HK-2 (cell line): ENCODE measurements around the gene TNFSF4.
A peak's percentile ranks its signal among the peaks of the same experiment; 100 is the strongest.
"Not testable (repeated sequence)": the region's sequence is repeated elsewhere in the genome, so short reads cannot be mapped to it uniquely, and the experiment has no call there.

ENCODE experiments used
- DNase-seq: peaks from one replicate; pipeline ENCODE4 v3.0.0-alpha.2; 2018; ENCODE audit not compliant: unreplicated experiment

TNFSF4 gene, protein sequence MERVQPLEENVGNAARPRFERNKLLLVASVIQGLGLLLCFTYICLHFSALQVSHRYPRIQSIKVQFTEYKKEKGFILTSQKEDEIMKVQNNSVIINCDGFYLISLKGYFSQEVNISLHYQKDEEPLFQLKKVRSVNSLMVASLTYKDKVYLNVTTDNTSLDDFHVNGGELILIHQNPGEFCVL

DNA sequence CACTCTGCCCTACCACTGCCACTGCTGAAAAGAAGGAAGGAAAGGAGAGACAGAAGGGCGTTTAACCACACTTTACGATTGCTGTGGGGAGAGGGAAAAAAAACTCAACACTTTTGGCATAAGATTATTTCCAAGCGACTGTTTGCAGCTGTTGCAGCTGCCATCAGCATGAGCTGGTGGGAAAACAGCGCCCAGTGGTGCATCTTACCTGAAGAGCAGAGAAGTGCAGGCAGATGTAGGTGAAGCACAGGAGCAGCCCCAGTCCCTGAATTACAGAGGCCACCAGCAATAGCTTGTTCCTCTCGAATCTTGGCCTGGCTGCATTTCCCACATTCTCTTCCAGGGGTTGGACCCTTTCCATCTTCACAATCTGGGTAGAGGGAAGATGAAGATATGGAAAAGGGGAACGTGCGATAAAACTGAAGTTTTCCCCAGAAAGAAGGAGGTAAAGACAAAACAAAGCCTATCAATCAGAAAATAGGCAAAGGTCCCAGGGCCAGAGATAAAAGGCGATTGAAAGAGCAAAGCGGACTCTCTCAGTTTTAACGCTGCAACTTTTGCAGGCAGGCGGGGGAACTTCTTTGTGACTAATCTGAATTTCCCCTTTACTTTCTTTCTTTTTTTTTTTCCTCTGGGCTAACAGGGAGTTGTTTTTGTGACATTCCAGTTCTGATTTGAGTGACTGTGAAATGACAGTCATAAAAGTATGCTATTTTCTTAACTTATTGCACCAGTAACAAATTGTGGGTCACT, at the start of gene TNFSF4:
TNFSF4 (minus strand) TSS at position 516 of the 753 bp plus-strand sequence; CDS start at position 361, 155 bp downstream.
- no peak for DNase-seq

DNA sequence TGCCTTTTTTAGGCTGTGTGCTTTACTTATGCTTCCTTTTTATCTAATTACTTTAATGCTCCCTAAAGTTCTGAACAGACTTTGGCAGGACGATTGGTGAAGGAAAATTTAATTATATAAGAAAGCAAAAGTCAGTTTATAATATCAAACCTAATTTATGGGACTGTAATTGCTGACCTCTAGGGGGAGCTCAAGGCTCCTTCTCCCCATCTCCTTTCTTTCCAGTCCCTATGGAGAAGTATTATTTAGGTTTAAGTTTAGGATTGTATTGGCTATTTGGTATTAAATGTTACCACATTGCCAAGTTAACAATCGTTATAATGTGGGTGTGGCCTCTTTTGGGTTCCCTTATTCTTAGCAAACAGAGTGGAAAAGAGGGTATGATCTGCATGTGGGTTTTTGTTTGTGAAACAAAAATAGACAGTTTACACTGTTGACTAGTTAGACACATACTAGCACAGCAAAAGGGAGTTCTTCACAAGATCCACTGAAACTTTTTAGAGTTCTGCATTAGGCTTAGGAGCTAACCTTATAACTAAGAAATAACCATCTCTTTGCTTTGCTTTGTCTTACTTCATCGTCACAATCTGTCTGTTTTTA, 48.2 kb upstream of the TNFSF4 start:
- peak; percentile 8 for DNase-seq

DNA sequence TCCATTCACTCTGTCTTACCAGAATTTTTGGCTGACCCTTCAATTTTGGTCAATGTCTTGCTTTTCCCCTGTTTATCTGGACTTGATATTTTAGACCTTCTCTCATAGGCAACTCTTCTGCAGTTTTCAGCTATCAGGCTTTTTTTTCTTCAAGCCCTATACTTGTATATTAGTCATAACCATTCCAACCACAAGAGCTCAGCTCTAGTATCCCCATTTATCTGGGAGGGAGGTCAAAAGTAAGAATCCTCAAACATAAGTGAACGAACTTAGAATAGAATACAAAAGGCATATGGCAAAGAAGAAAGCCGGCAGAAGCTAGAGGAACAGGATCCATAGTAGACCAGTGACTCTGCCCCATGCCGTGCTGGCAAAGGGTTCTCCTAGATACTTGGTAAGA, 45.9 kb upstream of the TNFSF4 start:
- no peak for DNase-seq

DNA sequence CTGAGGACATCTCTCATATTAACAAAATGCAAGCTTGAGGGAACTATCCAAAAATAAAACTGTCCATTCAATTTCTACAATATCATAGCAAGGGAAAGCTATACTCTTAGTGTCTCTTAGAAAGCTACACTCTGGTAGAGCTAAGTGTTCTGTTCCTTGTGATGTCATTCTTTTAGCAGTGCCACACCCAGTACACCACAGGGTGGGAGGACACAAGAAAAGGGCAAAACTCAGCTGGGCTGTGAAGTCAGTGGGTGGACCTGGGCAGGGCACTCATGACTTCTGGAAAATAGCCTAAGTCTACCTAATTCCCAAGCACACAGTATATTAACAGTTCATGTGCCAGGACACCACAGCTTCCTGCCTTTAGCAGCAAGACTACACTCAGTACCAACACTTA, 42.2 kb upstream of the TNFSF4 start:
- DNase-seq, result no peak

DNA sequence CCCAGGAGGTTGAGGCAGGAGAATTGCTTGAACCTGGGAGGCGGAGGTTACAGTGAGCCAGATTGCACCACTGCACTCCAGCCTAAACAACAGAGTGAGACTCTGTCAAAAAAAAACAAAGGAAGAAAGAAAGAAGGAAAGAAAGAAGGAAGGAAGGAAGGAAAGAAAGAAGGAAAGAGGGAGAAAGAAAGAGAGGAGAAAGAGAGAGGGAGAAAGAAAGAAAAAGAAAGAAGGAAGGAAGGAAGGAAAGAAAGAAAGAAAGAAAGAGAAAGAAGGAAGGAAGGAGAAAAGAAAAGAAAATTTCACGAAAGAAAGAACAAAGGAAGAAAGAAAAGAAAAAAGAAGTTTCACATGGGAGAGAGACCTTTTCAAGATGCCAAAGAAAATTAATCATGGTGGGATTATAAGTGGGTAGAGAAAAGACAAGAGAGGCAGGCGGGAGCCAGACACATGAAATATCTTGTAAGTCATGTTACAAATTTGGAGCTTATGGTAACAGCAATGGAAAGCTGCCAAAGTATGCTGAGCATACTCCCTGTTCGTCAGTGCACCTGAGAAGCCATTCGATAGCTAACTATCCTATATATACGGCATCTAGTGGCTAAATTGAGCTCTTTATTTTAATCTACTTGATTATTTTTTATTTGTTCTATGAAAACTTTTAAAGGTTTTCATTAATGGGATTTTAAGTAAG, 41.3 kb upstream of the TNFSF4 start:
- DNase-seq, result no peak

DNA sequence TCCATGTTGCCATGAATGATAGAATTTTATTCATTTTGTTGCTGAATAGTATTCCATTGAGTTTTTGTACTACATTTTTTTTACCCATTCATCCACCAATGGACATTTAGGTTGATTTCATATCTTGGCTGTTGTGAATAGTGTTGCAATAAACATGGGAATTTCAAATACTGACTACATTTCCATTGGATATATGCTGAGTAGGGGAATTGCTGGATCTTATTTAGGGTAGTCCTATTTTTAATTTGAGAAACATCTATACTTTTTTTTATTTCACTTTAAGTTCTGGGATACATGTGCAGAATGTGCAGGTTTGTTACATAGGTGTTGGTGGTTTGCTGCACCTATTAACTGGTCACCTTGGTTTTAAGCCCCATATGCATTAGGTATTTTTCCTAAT, 38.8 kb upstream of the TNFSF4 start:
- DNase-seq, result no peak

DNA sequence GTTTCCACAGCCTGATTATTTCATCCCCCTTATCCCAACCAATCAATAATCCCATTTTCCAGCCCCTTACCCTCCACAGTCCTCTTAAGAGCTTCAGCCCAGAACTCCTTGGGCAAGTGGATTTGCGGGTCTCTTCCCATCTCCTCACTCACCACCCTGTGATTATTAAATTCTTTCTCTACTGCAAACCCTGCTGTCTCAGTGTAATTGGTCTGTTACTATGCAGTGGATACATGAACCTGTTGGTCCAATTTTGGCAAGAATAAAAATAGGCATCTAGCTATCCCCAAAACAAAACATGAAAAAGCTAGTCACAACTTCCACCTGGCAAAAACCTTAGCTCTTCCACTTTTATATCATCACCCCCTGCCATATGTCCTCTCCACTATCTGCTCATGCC, 36.2 kb upstream of the TNFSF4 start:
- no peak for DNase-seq

DNA sequence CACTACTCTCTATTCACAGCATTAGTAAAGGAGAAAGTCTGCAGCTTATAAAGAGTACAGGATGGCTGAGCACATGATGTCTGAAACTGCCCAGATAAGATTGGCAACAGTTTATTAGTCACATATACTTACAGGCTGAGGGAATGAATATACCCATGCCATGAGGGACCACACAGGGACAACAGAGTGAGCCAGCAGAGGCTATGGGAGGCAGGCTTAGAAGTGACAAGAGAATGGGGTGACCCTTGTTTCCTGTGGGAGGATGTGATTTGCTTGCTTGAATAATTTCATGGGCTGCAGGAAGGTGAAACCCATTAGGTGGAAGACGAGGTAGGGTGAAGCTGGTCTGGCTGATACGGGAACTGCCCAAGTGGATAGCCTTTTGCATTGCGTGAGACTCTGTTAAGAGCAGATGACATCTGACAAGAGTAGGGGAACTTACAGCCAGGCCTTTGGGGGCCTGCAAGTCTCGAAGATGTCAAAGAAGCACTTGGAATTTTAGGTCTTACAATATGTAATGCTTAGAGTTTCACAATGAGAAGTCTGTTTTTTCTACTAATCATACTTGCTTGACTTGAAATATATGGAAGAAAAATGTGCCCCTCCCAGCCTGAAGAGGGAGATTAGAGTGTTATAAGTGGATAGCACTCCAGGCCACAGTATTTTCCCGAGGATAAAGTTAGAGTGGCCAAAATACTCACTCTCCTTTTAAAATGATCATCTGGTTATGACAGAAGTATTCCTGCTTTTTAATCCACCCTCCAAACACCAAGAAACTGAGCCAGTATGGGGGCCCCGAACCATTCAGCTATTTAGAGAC, 34.6 kb upstream of the TNFSF4 start:
- DNase-seq, result no peak

DNA sequence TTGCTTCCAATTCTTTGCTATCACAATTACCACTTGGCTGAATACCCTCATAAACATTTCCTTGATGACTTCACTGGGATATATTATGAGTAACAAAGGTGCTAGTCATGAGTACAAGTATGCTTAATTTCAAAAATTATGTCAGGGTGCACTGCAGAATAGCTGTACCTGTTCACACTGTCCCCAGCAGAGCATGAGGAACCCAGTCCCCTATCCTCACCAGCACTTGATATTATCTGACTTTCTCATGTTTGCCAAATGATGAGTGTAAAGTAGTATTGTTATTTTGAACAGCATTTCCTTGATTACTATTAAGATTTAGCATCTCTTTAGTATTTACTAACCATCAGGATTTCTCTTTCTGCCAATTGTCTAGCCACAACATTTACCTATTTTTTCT, 33.5 kb upstream of the TNFSF4 start:
- DNase-seq, result no peak

DNA sequence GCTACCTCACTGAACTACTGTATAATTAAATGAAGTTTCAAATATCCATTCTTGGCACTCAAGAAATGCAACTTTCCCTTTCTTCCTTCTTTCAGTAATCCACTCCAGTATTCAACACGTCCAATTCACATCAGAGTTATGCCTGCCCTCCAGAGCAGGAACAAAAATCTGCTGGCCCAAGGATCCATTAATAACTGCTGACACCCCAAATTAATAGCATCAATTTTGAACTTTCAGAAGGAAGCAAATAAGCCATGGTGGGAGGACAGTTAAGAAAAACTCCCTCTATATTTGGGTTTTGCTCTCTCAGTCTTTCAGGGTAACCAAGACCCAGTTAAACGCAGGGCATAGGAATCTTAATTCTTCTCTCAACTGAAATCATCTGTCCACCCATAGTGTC, 31.9 kb upstream of the TNFSF4 start:
- DNase-seq, result no peak

DNA sequence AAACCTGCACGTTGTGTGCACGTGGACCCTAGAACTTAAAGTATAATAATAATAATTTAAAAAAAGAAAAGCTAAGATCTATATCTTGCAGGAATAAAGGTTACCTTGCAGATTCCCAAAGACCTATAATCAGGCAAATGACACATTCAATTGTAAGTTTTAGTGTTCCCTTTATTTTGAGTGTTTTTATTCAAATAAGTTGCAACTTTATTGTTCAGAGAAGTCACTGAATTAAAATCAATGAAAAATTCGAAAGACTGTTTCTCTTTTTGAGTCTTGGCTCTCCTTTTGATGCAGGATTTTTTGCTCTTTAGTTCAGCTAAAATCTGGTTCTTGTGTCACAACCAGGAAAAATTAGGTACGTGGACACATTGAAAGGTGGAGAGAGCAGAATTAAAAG, 27.8 kb upstream of the TNFSF4 start:
- no peak for DNase-seq

DNA sequence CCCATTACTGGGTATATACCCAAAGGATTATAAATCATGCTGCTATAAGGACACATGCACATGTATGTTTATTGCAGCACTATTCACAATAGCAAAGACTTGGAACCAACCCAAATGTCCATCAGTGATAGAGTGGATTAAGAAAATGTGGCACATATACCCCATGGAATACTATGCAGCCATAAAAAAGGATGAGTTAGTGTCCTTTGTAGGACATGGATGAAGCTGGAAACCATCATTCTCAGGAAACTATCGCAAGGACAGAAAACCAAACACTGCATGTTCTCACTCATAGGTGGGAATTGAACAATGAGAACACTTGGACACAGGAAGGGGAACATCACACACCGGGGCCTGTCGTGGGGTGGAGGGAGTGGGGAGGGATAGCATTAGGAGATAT, 27.3 kb upstream of the TNFSF4 start:
- DNase-seq, result not testable (repeated sequence)

DNA sequence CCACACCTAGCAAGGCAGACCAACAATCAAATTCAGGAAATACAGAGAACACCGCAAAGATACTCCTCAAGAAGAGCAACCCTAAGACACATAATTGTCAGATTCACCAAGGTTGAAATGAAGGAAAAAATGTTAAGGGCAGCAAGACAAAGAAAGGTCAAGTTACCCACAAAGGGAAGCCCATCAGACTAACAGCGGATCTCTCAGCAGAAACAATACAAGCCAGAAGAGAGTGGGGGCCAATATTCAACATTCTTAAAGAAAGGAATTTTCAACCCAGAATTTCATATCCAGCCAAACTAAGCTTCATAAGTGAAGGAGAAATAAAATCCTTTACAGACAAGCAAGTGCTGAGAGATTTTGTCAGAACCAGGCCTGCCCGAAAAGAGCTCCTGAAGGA, 21.9 kb upstream of the TNFSF4 start:
- DNase-seq, result not testable (repeated sequence)

DNA sequence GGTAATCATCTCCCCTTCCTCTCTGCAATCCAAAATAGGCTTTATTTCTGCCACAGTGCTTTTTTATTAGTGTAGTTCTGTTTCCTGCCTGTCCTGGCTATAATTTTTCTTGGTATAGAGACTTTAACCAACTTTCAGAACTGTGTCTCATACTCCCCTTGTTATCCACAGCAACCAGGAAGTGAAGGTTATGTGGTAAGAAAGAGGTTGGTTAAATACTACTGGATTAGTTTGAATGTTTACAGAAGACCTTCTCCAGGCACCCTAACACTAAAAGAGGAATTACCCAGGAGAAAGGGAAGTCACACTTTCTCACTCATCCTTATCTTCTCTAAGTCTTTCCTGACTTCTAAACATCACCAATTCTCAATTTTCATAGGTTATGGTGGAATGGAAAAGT, 17.8 kb upstream of the TNFSF4 start:
- no peak for DNase-seq

DNA sequence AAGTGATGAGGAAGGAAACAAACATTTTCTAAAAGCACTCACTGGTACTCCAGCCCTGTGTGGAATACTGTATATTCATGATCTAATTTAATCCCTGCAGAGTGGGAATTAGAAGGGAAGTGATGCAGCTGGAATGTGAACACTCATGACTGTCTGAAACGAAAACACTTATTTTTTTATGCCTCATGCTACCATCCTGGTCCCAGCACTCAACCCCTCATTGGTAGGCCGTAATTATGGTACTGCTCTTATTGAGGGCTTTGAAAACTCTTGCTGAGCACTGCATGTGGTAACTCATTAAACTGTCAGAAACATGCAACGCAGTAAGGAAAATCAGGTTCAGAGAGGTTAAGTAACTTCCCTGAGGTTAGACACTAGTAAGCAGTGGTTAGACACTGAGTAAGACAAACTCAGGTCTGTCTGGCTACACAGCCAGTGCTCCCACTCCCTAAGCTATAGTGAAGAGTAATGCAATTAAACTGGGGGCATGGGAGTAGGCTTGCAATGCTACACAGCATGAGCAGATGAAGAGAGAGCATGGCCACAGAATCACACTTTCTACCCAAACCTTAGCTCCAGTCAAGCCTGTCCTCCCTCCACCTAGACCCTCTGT, 17.3 kb upstream of the TNFSF4 start:
- no peak for DNase-seq

DNA sequence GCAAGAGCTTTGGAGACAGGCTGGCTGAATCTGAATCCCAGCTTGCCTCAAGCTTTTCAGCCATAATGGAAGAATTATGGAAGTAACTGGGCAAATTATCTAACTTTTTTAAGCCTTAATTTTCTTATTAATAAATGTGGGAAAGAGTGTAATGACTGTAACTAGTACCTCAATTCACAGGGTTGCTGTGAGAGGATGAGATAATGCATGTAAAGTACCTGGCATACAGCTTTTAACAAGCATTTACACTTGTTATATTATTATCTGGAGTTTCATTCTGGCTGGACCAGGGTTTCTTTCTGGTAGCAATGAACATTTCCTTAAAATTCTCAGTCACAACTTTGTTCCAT, 15.9 kb upstream of the TNFSF4 start:
- no peak for DNase-seq

DNA sequence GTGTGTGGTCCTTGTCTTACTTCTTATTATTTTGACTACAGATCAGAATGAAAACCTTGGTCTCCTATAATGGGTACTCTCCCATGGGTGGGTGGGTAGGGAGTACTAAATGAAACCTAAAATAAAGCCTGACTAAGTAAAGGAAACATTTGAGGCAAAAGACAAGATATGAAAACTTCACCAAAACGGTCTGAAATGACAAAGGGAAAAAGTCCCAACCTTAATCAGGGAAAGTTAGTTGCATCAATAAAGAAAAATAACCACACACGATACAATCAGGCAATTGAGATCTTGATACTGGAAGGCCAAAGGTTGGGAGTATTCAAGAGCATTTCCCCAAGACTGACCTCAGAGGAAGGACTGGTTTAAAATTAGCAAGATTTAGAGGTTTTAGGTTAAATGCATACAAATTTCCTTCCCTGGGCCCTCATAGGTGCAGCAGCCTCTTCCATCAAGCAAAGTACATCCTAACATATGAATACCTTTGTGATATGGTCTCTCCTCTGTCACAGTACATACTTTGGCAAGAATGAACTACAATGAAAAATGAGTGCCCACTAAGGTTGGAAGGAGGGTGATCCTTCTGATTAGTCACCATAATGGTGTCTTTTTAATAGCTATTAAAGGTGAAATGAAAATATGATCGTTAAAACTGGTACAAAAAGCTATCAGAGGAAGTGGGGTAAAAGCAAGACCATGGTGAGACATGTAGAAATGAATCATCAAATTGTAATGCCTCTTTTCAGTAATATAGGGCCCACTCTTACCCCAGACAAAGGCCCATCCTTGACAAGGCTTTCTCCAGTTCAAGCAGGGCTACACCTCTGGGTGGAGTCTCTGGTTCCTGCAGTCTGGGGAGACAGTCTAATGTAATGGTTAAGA, 15.3 kb upstream of the TNFSF4 start:
- no peak for DNase-seq

DNA sequence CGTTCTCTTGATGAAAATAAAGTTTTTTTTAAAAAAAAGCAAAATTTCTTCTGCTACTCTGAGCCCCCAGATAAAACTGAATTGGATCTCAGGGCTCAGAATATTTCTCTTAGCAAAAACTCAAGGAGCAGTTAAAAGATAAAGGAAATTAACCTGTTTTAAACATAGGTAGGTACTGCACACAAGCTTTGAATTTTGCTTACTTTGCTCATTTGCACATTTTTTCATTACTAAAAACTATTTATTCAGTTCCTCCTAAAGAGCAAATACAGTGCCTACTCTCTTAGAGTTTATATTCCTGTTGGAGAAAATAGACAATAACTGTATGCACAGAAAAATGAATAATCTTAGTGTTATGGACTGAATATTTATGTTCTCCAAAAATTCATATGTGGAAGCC, 13.0 kb upstream of the TNFSF4 start:
- no peak for DNase-seq

DNA sequence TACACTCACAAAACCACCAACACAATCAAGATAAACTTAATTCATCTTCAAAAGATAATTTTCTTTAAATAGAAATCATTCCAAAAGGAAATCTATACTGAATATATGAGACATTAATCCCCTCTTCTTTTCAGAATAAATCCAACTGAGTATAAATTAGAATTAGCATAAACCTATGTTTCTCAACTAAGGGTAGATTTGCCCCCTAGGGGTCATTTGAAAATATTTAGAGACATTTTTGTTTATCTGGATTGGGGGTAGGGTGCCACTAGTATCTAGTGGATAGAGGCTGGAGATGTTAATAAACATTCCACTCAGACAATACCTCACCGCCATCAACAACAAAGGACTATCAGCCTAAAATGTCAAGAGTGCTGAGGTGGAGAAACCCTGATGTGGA, 6.5 kb upstream of the TNFSF4 start:
- DNase-seq, result no peak

DNA sequence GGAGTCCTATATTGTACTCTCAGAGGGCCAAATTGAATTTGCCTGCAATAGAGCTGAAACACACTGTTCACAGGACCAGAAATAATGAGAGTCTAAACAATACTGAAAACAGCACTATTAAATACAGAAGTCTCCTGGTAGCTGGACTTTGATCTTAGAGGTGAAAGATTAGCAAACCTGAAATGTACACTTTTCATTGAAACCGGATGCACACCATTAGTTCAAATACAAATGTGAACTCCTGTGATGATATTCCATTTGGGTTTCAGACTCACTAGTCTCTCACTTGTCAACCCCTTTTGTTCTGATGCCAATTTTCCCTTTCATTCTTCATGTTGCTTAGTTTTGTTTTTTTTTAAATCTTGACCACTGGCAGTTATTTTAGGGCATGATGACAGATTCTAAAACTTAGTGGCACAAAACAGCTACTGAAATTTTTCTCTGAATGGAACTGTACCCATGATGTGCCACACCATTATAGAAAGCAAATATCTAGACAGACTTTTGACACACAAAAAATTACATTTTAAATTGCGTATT, 5.9 kb upstream of the TNFSF4 start:
- DNase-seq, result no peak
